ENCODE results near the gene TES. TPM values are rescaled to one million over a fixed set of nuclear protein-coding genes. Genes with fewer than 3 reads are reported as not detected.

TES gene
- total RNA-seq, 4 donors from 2014 or later: 77.4 to 119 (median 115) TPM

- no peaks in the 10 kb centered on the region for H3K9me3 ChIP-seq
- no peak for TF ChIP-seq POLR2A (IDR thresholded peaks at IDR 0.05)
- TF ChIP-seq CTCF (IDR thresholded peaks at IDR 0.05): no peak
- TF ChIP-seq EP300 (IDR thresholded peaks at IDR 0.05; ENCODE audit: low read depth): no peak
- no peak for TF ChIP-seq POLR2AphosphoS5 (IDR thresholded peaks at IDR 0.05)
- no peaks in the 10 kb centered on the region for H3K36me3 ChIP-seq
- no peaks in the 10 kb centered on the region for H3K27me3 ChIP-seq
- H3K4me1 ChIP-seq: peaks cover 0 to 15% (median 6%) of the 10 kb centered on the region in 4 donors
- intact Hi-C loops (cut with DNase I; ENCODE audit: low total_unique reads): no loop called here
- WGBS, 2 donors (ENCODE audit: low coverage in 1 of 2): 44 to 50% methylated on average over 1 of the region's 1 CpG
- in situ Hi-C loops (cut with MboI; ENCODE audit: low pct_ligation_motif_present in 1 of 4, low pct_unique_long_range_greater_than_20kb in 1 of 4, low sequenced_read_pairs in 3 of 4): loop anchor here in 3 of 4 donors (25.0 kb wide), 2 partner anchors 643 to 968 kb away; no protein-coding TSS in a partner anchor
- no peak overlapping the region for H3K4me3 ChIP-seq
- DNase-seq: no peak
- H3K27ac ChIP-seq: peak overlapping the region in 1 of 4 donors; percentile 0
Measured at GRCh38 chr7:116169060-116169459, 41.3 kb upstream of the TES start.

- in situ Hi-C loops (cut with MboI; ENCODE audit: low pct_ligation_motif_present in 1 of 4, low pct_unique_long_range_greater_than_20kb in 1 of 4, low sequenced_read_pairs in 3 of 4): loop anchor here (10.0 to 25.0 kb wide), 4 partner anchors 425 to 967 kb away; no protein-coding TSS in a partner anchor
- H3K27ac ChIP-seq: no peak overlapping the region
- H3K36me3 ChIP-seq: no peaks in the 10 kb centered on the region
- no peak overlapping the region for H3K4me3 ChIP-seq
- TF ChIP-seq EP300 (IDR thresholded peaks at IDR 0.05; ENCODE audit: low read depth) (no peak), CTCF (IDR thresholded peaks at IDR 0.05) (no peak), POLR2A (IDR thresholded peaks at IDR 0.05) (no peak), POLR2AphosphoS5 (IDR thresholded peaks at IDR 0.05) (no peak)
- DNase-seq: no peak
- H3K9me3 ChIP-seq: no peaks in the 10 kb centered on the region
- H3K27me3 ChIP-seq: no peaks in the 10 kb centered on the region
- H3K4me1 ChIP-seq: peaks cover 0 to 15% (median 6%) of the 10 kb centered on the region in 4 donors
- intact Hi-C loops (cut with DNase I; ENCODE audit: low total_unique reads): loop anchor here (5.0 to 10.0 kb wide), 2 partner anchors 415 to 642 kb away; no protein-coding TSS in a partner anchor
Measured at GRCh38 chr7:116170180-116170579, 40.2 kb upstream of the TES start.

GRCh38 chr7:116171094-116171493 is 39.2 kb upstream of the TES start:
- intact Hi-C loops (cut with DNase I; ENCODE audit: low total_unique reads): loop anchor here (5.0 to 10.0 kb wide), 2 partner anchors 414 to 641 kb away; no protein-coding TSS in a partner anchor
- H3K9me3 ChIP-seq: no peaks in the 10 kb centered on the region
- H3K4me1 ChIP-seq: peaks cover 0 to 15% (median 6%) of the 10 kb centered on the region in 4 donors
- H3K36me3 ChIP-seq: no peaks in the 10 kb centered on the region
- no peak overlapping the region for H3K4me3 ChIP-seq
- H3K27me3 ChIP-seq: no peaks in the 10 kb centered on the region
- 80 to 83% methylated on average over 1 to 2 of the region's 2 CpGs for WGBS, 2 donors (ENCODE audit: low coverage in 1 of 2)
- in situ Hi-C loops (cut with MboI; ENCODE audit: low pct_ligation_motif_present in 1 of 4, low pct_unique_long_range_greater_than_20kb in 1 of 4, low sequenced_read_pairs in 3 of 4): loop anchor here (10.0 to 25.0 kb wide), 4 partner anchors 424 to 966 kb away; no protein-coding TSS in a partner anchor
- TF ChIP-seq CTCF (IDR thresholded peaks at IDR 0.05) (no peak), POLR2AphosphoS5 (IDR thresholded peaks at IDR 0.05) (no peak), POLR2A (IDR thresholded peaks at IDR 0.05) (no peak), EP300 (IDR thresholded peaks at IDR 0.05; ENCODE audit: low read depth) (no peak)
- no peak overlapping the region for H3K27ac ChIP-seq
- no peak for DNase-seq

GRCh38 chr7:116172353-116172752 is 38.0 kb upstream of the TES start:
- intact Hi-C loops (cut with DNase I; ENCODE audit: low total_unique reads) (loop anchor here (5.0 to 10.0 kb wide), 2 partner anchors 412 to 640 kb away; no protein-coding TSS in a partner anchor), in situ Hi-C loops (cut with MboI; ENCODE audit: low pct_ligation_motif_present in 1 of 4, low pct_unique_long_range_greater_than_20kb in 1 of 4, low sequenced_read_pairs in 3 of 4) (loop anchor here (10.0 to 25.0 kb wide), 4 partner anchors 422 to 965 kb away; no protein-coding TSS in a partner anchor)
- H3K4me3 ChIP-seq: no peak overlapping the region
- H3K27ac ChIP-seq: no peak overlapping the region
- H3K36me3 ChIP-seq: no peaks in the 10 kb centered on the region
- no peaks in the 10 kb centered on the region for H3K27me3 ChIP-seq
- no peaks in the 10 kb centered on the region for H3K9me3 ChIP-seq
- peaks cover 0 to 15% (median 6%) of the 10 kb centered on the region in 4 donors for H3K4me1 ChIP-seq
- TF ChIP-seq CTCF (IDR thresholded peaks at IDR 0.05): no peak
- no peak for TF ChIP-seq EP300 (IDR thresholded peaks at IDR 0.05; ENCODE audit: low read depth)
- TF ChIP-seq POLR2AphosphoS5 (IDR thresholded peaks at IDR 0.05): no peak
- TF ChIP-seq POLR2A (IDR thresholded peaks at IDR 0.05): no peak
- no peak for DNase-seq

Data from transverse colon (tissue), 4 donors.